ENCODE results near the gene OTUD1. TPM values are rescaled to one million over a fixed set of nuclear protein-coding genes. Genes with fewer than 3 reads are reported as not detected.

OTUD1 gene
- total and polyA plus RNA-seq, 2 donors from 2014 or later, result 14.1 to 27.1 TPM

DNA sequence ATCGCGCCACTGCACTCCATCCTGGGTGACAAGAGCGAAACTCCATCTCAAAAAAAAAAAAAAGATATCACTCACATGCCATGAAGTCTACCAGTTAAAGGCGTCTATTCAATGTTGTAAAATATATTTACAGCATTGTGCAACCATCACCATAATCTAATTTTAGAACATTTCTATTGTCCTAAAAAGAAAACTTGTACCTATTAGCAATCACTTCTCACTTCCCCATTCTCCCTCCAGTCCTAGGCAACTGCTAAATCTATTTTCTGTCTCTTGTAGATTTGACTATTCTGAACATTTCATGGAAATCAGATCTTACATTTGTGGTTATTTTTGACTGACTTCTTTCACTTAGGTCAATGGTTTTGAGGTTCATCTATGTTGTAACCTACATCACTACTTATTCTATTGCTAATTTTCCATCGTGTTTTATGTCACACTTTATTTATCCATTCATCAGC, 25.2 kb upstream of the OTUD1 start:
- FAIRE-seq (no peak), DNase-seq (no peak)
- no peaks in the 10 kb centered on the region for H3K9me3 ChIP-seq (ENCODE audit: control insufficient read depth in 2 of 3, insufficient read depth in 1 of 3, low read length in 3 of 3)
- no peaks in the 10 kb centered on the region for H3K27me3 ChIP-seq (ENCODE audit: control insufficient read depth, insufficient read depth, low read length)
- TF ChIP-seq, protein P1, sequence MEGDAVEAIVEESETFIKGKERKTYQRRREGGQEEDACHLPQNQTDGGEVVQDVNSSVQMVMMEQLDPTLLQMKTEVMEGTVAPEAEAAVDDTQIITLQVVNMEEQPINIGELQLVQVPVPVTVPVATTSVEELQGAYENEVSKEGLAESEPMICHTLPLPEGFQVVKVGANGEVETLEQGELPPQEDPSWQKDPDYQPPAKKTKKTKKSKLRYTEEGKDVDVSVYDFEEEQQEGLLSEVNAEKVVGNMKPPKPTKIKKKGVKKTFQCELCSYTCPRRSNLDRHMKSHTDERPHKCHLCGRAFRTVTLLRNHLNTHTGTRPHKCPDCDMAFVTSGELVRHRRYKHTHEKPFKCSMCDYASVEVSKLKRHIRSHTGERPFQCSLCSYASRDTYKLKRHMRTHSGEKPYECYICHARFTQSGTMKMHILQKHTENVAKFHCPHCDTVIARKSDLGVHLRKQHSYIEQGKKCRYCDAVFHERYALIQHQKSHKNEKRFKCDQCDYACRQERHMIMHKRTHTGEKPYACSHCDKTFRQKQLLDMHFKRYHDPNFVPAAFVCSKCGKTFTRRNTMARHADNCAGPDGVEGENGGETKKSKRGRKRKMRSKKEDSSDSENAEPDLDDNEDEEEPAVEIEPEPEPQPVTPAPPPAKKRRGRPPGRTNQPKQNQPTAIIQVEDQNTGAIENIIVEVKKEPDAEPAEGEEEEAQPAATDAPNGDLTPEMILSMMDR (IDR thresholded peaks at IDR 0.05; ENCODE audit: borderline replicate concordance, extremely low read depth, insufficient read depth), result no peak
- no peak overlapping the region for H3K9ac ChIP-seq (ENCODE audit: low read length in 3 of 3)
- no peaks in the 10 kb centered on the region for H3K4me1 ChIP-seq (ENCODE audit: control insufficient read depth in 2 of 3, insufficient read depth in 2 of 3, low read depth in 1 of 3, low read length in 3 of 3)
- H3K36me3 ChIP-seq (ENCODE audit: control insufficient read depth in 2 of 3, insufficient read depth in 3 of 3, low read length in 3 of 3), result no peaks in the 10 kb centered on the region
- H3K27ac ChIP-seq (ENCODE audit: low read depth in 2 of 2, low read length in 2 of 2), result no peak overlapping the region
- H3K4me3 ChIP-seq (ENCODE audit: low read length in 3 of 3), result no peak overlapping the region
- intact Hi-C loops (cut with DNase I), result no loop called here

DNA sequence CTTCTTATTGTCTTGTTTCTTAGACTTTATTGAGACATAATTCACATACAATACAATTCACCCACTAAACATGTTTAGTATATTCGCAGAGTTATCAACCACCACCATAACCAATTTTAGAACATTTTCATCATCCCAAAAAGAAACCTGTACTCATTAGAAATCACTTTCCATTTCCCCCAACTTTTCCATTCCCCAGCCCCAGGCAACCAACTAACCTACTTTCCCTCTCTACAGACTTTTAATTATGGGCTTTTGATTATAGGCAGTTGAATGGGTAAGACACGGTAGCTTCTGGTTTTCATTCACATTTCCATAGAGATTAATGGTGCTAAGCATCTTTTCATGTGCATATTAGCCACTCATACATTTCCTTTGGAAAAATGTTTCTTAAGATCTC, 24.2 kb upstream of the OTUD1 start:
- intact Hi-C loops (cut with DNase I), result no loop called here
- no peaks in the 10 kb centered on the region for H3K4me1 ChIP-seq (ENCODE audit: control insufficient read depth in 2 of 3, insufficient read depth in 2 of 3, low read depth in 1 of 3, low read length in 3 of 3)
- no peak overlapping the region for H3K9ac ChIP-seq (ENCODE audit: low read length in 3 of 3)
- no peaks in the 10 kb centered on the region for H3K27me3 ChIP-seq (ENCODE audit: control insufficient read depth, insufficient read depth, low read length)
- no peak for FAIRE-seq
- no peak overlapping the region for H3K4me3 ChIP-seq (ENCODE audit: low read length in 3 of 3)
- H3K27ac ChIP-seq (ENCODE audit: low read depth in 2 of 2, low read length in 2 of 2), result no peak overlapping the region
- no peaks in the 10 kb centered on the region for H3K36me3 ChIP-seq (ENCODE audit: control insufficient read depth in 2 of 3, insufficient read depth in 3 of 3, low read length in 3 of 3)
- TF ChIP-seq, protein P1 (IDR thresholded peaks at IDR 0.05; ENCODE audit: borderline replicate concordance, extremely low read depth, insufficient read depth), result no peak
- no peak for DNase-seq
- no peaks in the 10 kb centered on the region for H3K9me3 ChIP-seq (ENCODE audit: control insufficient read depth in 2 of 3, insufficient read depth in 1 of 3, low read length in 3 of 3)

DNA sequence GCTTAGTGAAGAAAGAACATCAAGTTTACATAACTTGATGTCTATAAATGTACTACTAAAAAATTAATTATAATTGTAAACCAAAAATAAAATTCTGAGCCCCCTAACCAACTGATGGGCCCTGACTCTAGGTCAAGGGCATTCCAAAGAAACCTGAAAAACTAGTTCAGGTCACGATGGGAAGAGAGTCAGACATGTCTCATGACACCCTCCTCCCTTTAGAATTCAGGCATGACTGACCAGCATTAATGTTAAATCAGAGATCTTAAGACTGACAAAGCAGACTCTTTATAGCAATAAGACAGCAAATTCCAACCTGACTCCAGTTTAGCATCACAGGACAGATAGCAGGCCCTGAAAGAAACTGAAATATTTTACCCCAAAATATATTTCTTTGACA, 21.6 kb upstream of the OTUD1 start:
- Histone ChIP-seq H3K9ac (ENCODE audit: low read length in 3 of 3) (no peak overlapping the region), H3K36me3 (ENCODE audit: control insufficient read depth in 2 of 3, insufficient read depth in 3 of 3, low read length in 3 of 3) (no peaks in the 10 kb centered on the region), H3K9me3 (ENCODE audit: control insufficient read depth in 2 of 3, insufficient read depth in 1 of 3, low read length in 3 of 3) (no peaks in the 10 kb centered on the region), H3K4me3 (ENCODE audit: low read length in 3 of 3) (no peak overlapping the region), H3K27ac (ENCODE audit: low read depth in 2 of 2, low read length in 2 of 2) (no peak overlapping the region), H3K4me1 (ENCODE audit: control insufficient read depth in 2 of 3, insufficient read depth in 2 of 3, low read depth in 1 of 3, low read length in 3 of 3) (no peaks in the 10 kb centered on the region), H3K27me3 (ENCODE audit: control insufficient read depth, insufficient read depth, low read length) (no peaks in the 10 kb centered on the region)
- FAIRE-seq, result no peak
- peak in 2 of 5 donors; percentile 39 to 69 for DNase-seq
- intact Hi-C loops (cut with DNase I), result no loop called here
- TF ChIP-seq, protein P1 (IDR thresholded peaks at IDR 0.05; ENCODE audit: borderline replicate concordance, extremely low read depth, insufficient read depth), result no peak

DNA sequence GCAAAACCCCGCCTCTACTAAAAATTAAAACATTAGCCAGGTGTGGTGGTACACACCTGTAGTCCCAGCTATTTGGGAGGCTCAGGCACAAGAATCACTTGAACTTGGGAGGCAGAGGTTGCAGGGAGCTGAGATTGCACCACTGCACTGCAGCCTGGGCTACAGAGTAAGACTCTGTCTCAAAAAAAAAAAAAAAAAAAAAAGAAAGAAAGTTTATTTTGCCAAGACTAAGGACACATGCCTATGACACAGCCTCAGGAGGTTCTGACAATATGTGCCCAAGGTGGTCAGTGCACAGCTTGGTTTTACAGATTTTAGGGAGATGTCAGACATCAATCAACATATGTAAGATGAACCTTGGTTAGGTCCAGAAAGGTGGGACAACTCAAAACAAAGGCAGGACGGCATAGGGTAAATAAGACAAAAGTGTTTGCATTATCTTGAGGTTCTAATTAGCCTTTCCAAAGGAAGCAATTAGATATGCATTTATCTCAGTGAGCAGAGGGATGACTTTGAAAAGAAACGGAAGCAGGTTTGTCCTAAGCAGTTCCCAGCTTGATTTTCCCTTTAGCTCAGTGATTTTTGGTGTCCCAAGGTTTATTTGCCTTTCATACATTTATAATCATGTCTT, 20.7 kb upstream of the OTUD1 start:
- Histone ChIP-seq H3K27me3 (ENCODE audit: control insufficient read depth, insufficient read depth, low read length) (no peaks in the 10 kb centered on the region), H3K9me3 (ENCODE audit: control insufficient read depth in 2 of 3, insufficient read depth in 1 of 3, low read length in 3 of 3) (no peaks in the 10 kb centered on the region), H3K27ac (ENCODE audit: low read depth in 2 of 2, low read length in 2 of 2) (no peak overlapping the region), H3K4me1 (ENCODE audit: control insufficient read depth in 2 of 3, insufficient read depth in 2 of 3, low read depth in 1 of 3, low read length in 3 of 3) (no peaks in the 10 kb centered on the region), H3K4me3 (ENCODE audit: low read length in 3 of 3) (no peak overlapping the region), H3K36me3 (ENCODE audit: control insufficient read depth in 2 of 3, insufficient read depth in 3 of 3, low read length in 3 of 3) (no peaks in the 10 kb centered on the region), H3K9ac (ENCODE audit: low read length in 3 of 3) (no peak overlapping the region)
- intact Hi-C loops (cut with DNase I), result no loop called here
- no peak for DNase-seq
- no peak for FAIRE-seq
- TF ChIP-seq, protein P1 (IDR thresholded peaks at IDR 0.05; ENCODE audit: borderline replicate concordance, extremely low read depth, insufficient read depth), result no peak

Data from kidney (tissue), 14 donors.